Measurements from ENCODE around the gene POP4. TPM values are rescaled to one million over a fixed set of nuclear protein-coding genes. Genes with fewer than 3 reads are reported as not detected.
"Not testable (repeated sequence)": the region's sequence is repeated elsewhere in the genome, so short reads cannot be mapped to it uniquely, and the experiment has no call there.

The POP4 gene
- total and polyA plus RNA-seq, 10 of the 15 experiments (the other 5 are each of a cell fraction or from before 2014, with no cell fraction given) = 52.1 to 231 (median 118) TPM

- H3K9me3 ChIP-seq (replicated peaks; ENCODE audit: control insufficient read depth, insufficient read depth, low read length); H3K4me2 ChIP-seq (ENCODE audit: control insufficient read depth, insufficient read depth); FAIRE-seq; H3K36me3 ChIP-seq (ENCODE audit: control insufficient read depth in 2 of 2, insufficient read depth in 2 of 2, low read length in 1 of 2); H2AFZ ChIP-seq (ENCODE audit: control insufficient read depth, low read depth, low read length); H3K4me1 ChIP-seq (ENCODE audit: control insufficient read depth, insufficient read depth, low read length); H3K9ac ChIP-seq (ENCODE audit: control insufficient read depth, insufficient read depth, low read length); DNase-seq (ENCODE audit: low read depth, low spot score); in situ Hi-C loops (cut with MboI); ATAC-seq; H3K4me3 ChIP-seq; H3K27ac ChIP-seq (ENCODE audit: control insufficient read depth, insufficient read depth); SMC1A ChIA-PET (ENCODE audit: uncharacterized antibody, unreplicated experiment); H4K20me1 ChIP-seq (ENCODE audit: control insufficient read depth, insufficient read depth); H3K27me3 ChIP-seq (replicated peaks in 1 of 2; ENCODE audit: control insufficient read depth in 2 of 2, insufficient read depth in 2 of 2, low read length in 1 of 2); H3K79me2 ChIP-seq (ENCODE audit: control insufficient read depth, insufficient read depth, low read length); intact Hi-C loops (cut with micrococcal nuclease; ENCODE audit: unreplicated experiment); BruUV-seq (replicated peaks): not testable (repeated sequence)
- WGBS (ENCODE audit: insufficient coverage, insufficient replicate concordance, low lambda C conversion rate, missing lambda C conversion rate) = 76% methylated on average over 9 of the region's 9 CpGs
- POLR2A ChIA-PET = interaction anchor here (0.7 kb wide), 1 partner anchor 90 kb away, joined by 3 read pairs; no protein-coding TSS in a partner anchor
- RAD21 ChIA-PET (ENCODE audit: unreplicated experiment) = interaction anchor here (1.0 kb wide), 1 partner anchor 89 kb away, joined by 3 read pairs; no protein-coding TSS in a partner anchor
- CTCF ChIA-PET = interaction anchor here (0.6 to 1.0 kb wide), 4 partner anchors 12 to 90 kb away, joined by 3 to 4 read pairs (median 3); no protein-coding TSS in a partner anchor
These were observed 20.7 kb downstream of the POP4 start for GRCh38 chr19:29626832-29627231.

GRCh38 chr19:29628661-29629385, 22.7 kb downstream of the POP4 start:
- TF ChIP-seq RCOR1 (conservative IDR thresholded peaks at IDR 0.05; ENCODE audit: low read depth, low read length) (no peak), POLR2AphosphoS5 (IDR thresholded peaks at IDR 0.05; ENCODE audit: low read length) (no peak)
- peaks cover 2% of the 10 kb centered on the region; the same call in 1 of the 2 replicates for H3K4me1 ChIP-seq (ENCODE audit: control insufficient read depth, insufficient read depth, low read length)
- no peak overlapping the region for H3K4me2 ChIP-seq (ENCODE audit: control insufficient read depth, insufficient read depth)
- H3K27me3 ChIP-seq (replicated peaks in 1 of 2; ENCODE audit: control insufficient read depth in 2 of 2, insufficient read depth in 2 of 2, low read length in 1 of 2) = no peaks in the 10 kb centered on the region
- ChIA-PET SMC1A (ENCODE audit: uncharacterized antibody, unreplicated experiment) (no interaction called here), CTCF (no interaction called here), POLR2A (no interaction called here), RAD21 (ENCODE audit: unreplicated experiment) (no interaction called here)
- DNase-seq (ENCODE audit: low read depth, low spot score) = no peak
- no peak overlapping the region for H2AFZ ChIP-seq (ENCODE audit: control insufficient read depth, low read depth, low read length)
- H3K4me3 ChIP-seq = no peak overlapping the region
- no peak overlapping the region for H3K27ac ChIP-seq (ENCODE audit: control insufficient read depth, insufficient read depth)
- no peaks in the 10 kb centered on the region for H4K20me1 ChIP-seq (ENCODE audit: control insufficient read depth, insufficient read depth)
- BruUV-seq (replicated peaks) = no TSS peak
- H3K9me3 ChIP-seq (replicated peaks; ENCODE audit: control insufficient read depth, insufficient read depth, low read length) = no peaks in the 10 kb centered on the region
- H3K79me2 ChIP-seq (ENCODE audit: control insufficient read depth, insufficient read depth, low read length) = no peaks in the 10 kb centered on the region
- intact Hi-C loops (cut with micrococcal nuclease; ENCODE audit: unreplicated experiment) = no loop called here
- H3K9ac ChIP-seq (ENCODE audit: control insufficient read depth, insufficient read depth, low read length) = no peak overlapping the region
- 72% methylated on average over 16 of the region's 16 CpGs for WGBS (ENCODE audit: insufficient coverage, insufficient replicate concordance, low lambda C conversion rate, missing lambda C conversion rate)
- ATAC-seq = no peak
- no peaks in the 10 kb centered on the region for H3K36me3 ChIP-seq (ENCODE audit: control insufficient read depth in 2 of 2, insufficient read depth in 2 of 2, low read length in 1 of 2)
- in situ Hi-C loops (cut with MboI) = no loop called here
- no peak for FAIRE-seq
